ENCODE measurements around the gene TREML4.
"Not testable (repeated sequence)": the region's sequence is repeated elsewhere in the genome, so short reads cannot be mapped to it uniquely, and the experiment has no call there.

The TREML4 gene, protein sequence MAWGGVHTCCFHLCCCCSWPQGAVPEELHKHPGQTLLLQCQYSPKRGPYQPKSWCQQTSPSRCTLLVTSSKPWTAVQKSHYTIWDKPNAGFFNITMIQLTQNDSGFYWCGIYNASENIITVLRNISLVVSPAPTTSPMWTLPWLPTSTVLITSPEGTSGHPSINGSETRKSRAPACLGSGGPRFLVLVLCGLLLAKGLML

DNA sequence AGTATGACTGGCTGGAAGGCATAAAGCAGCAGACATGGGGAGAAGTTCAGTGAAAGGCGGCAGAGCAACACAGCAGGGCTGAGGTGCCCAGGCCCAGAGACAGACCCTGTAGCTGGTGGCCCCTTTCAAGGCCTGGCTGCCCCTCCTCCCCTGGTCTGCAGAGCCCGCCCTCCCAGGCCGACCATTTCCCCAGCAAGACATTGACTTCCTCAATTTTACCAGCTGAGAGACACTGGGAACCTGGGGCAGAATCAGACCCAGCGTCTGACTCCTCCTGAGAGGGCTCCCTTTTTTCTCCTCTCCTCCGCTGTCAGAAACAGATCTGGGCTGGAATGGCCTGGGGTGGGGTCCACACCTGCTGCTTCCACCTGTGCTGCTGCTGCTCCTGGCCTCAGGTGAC is at the start of gene TREML4:
Gene TREML4, plus strand, starts transcription at position 254 of the 400 bp plus-strand sequence. Its CDS starts 79 bp downstream, at position 333.
- no peak for DNase-seq

DNA sequence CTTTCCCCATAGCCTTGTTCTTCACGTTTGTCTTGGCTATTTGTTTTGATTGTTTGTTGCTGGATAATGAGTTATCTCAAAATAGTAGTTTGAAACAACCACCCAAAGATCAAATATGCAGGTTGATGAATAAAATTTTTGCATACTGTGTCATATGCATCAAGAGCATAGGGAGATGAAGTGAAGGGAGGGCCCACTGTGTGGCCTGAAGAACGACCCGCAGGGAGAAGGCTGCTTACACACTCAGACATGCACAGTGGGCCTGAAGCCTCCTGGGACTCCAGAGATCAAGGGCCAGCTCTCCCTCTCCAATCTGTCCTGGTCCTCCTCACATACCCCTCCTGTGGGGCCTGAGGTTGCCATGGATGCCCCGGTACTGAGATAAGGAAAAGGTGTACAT is 49.0 kb upstream of the TREML4 start:
- DNase-seq = no peak

DNA sequence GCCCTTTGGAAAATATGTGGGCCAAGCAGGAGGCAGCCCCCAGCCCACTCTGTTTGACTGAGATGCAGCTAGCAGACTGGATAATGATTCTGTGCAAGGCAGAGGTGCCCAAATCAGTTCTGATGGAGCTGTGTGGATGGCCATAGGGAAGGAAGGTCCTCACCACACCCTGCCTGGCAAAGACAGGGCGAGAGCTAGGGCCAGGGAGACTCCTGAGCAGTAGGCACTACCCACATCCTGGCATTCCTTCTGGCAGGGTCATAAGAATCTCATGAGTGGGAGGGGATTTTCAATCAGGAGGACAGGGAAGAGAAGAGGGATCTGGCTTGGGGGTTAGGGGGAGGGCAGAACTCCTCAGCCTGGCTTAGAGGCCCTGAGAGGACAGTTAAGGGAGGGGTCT is 46.6 kb upstream of the TREML4 start:
- no peak for DNase-seq

DNA sequence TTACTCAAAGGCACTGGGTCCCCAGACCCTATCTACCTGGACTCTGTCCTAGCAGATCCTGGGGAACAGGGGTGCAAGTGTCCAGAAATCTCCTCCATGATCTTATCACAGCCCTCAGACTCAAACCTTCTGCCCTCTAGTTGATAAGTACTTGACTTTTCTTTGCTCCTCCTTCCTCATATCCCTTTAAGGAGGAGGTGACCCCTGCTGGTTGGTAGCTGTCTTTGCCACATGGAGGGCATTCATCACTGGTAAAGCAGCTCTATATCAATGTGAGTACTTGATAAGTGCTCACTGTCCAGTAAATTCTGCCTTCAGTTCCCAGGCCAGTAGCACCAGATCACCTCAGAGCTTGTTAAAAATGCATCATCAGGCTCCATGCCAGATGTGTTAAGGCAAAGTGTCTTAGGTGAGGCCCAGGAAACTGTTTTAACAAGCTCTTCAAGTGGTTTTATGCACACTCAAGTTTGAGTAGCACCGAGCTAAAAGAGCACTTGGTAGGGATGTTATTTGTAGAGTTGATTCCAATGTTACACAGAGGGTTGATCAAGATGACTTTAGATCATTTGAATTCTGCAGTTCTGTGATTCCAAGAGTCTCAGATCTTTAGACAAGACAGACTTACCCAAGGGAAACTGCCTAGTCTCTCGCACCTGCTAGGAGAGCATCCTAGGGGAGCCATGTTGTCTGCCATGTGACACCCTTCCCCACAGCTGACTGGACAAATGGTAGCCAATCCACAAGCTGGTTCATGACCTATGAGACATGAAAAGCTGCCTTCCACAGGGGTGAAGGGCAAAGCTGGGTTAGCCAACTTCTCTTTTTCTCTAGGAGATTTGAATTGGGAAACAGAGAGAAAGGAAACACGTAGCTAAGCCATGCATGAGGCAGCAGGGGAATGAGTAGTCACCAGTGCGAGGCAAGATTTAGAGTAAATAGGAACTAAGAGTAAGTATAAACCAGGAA is 45.8 kb upstream of the TREML4 start:
- peak; percentile 72 for DNase-seq

DNA sequence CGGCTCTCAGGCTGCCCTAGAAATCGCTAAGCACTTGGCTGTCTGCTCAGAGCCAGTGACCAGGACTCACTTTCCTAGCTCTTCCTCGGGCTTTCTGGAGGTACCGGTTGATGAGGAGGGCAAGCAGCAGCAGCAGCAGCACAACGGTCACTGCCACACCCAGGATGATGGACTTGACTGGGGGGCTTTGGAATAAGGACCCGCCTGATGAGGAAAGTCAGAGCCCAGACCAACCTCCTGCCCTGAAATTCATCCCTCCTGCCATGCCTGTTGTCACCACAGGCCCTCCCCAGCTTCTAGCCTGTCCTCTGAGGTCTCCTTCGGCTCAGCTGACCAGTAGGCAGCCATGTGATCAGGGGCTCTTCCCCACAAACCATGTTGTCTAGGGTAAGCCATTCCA is 43.4 kb upstream of the TREML4 start:
- DNase-seq = no peak

DNA sequence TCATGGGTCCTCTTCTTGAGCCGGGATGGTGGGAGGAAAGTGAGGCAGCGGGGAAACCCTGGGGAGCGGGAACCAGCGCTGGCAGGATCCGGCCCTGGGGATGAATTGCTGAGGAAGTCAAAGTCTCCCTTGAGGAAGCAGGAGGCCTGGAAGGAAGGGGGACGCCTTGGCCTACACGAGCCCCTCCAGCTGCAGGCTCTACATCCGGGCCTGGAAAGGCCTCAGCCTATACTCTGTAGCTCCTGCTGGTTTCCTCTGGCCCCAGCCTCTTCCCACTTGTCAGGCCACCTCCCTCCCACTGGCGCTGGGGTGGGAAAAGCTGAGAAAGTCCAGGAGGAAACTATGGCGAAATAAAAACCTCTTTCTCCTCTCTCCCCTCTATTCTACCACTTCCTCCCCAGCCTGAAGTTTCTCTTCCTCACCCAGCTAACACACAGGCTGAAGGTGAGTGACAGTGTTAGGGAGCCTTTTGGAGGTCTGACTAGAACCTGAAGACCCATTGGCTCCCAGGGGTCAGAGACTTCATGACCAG is 42.1 kb upstream of the TREML4 start:
- no peak for DNase-seq

DNA sequence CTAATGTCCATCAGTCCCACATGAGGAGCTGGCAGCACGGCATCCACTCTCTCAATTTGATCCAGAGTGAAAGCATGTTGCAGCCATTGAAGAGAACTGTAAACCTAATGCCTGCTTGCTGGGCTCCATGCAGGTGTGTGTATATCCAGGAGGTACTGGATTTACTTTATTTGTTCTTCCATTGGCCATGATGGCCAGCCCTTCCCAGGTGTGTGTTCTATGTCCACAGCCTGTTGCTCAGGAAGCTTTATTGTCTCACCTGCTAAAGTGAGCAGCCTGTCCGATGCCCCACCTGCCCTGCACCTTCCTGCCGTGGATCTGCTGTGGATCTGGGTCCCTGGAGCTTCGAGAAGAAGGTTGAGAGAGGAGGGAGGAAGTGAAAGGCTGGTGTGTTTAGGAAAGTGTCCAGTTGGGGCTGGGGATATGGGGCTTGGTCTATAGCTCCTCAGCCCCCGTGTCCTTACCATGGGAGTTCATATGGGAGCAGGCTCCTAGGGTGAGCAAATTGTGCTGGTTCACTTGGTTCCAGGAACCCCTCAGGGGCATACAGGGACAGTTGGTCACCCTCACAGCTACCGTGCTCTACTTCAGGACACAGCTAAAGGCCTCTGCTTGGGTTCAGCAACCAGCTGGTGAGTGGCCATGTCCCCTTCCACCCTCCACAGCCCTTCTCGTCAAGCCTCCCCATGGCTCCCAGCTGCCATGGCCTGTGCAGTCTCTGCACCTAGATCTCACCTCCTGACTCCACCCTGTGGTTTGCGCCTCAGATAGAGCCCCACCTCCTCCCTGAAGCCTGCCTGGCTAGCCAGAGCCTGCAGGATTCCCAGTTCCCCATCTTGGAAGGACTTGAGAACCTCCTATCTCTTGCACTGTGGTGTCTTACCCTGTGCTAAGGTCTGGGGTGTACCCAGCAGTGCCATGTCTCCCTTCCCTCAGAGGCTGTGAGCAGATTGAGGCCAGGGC is 39.9 kb upstream of the TREML4 start:
- DNase-seq = peak; percentile 70

DNA sequence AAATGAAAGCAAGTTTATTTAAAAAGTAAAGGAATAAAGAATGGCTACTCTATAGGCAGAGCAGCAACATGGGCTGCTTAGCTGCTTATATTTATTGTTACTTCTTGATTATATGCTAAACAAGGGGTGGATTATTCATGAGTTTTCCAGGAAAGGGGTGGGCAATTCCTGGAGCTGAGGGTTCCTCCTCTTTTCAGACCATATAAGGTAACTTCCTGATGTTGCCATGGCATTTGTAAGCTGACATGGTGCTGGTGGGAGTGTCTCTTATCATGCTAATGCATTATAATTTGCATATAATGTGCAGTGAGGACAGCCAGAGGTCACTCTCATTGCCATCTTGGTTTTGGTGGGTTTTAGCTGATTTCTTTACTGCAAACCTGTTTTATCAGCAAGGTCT is 39.1 kb upstream of the TREML4 start:
- DNase-seq = not testable (repeated sequence)

DNA sequence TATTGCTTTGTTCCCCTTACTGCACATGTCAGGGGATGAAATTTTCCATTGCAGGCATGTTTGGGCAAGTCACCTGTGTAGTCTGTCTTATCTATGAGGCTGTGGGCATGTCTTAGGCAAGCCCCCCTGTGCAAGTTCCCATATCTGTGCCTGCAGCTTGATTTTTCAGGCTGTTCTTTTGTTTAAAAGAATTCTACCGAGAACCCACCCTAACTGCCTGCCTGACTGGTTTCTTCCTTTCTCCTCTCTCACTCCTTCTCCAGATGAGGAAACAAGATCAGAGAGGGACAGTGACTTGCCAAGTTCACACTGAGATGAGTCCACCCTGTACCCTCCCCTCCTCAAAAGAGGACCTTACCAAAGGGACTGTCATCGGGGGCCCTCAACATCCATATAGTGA is 38.2 kb upstream of the TREML4 start:
- no peak for DNase-seq

DNA sequence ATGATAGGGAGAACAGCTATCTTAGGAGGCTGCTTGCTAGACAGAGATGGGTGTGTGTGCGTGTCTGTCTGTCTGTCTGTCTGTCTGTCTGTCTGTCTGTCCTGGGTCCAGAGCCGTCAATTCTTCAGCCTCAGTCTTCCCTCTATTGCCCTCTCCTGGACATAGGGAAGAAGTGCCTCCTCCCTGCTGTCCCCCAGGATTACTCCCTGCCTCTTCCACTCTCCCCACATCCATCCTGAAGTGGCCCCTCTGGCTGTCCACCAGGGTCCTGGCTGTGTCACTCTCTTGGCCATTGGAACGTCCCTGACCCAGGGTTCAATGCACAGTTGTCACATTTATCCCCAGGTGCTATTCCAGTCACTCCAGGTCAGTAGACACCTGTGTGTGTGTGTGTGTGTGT is 37.4 kb upstream of the TREML4 start:
- no peak for DNase-seq

DNA sequence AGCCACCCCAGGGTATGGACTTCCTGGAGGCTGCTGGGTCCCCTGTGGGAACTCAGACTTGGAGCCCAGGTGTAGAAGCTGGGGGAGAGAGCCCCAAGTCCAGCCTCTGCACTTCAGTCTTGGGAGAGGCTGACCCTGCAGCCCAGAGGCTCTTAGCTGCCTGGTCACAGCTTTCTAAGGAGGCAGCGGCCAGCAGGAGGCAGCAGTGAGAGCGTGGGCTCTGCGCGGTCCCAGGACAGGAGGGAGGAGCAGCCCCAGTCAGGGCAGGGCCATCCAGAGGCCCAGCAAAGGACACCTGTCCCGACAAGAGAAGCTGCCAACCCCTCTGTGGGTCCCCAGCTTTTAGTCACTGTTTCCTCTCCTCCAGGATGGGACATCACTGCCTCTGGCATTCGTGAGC is 36.6 kb upstream of the TREML4 start:
- no peak for DNase-seq

DNA sequence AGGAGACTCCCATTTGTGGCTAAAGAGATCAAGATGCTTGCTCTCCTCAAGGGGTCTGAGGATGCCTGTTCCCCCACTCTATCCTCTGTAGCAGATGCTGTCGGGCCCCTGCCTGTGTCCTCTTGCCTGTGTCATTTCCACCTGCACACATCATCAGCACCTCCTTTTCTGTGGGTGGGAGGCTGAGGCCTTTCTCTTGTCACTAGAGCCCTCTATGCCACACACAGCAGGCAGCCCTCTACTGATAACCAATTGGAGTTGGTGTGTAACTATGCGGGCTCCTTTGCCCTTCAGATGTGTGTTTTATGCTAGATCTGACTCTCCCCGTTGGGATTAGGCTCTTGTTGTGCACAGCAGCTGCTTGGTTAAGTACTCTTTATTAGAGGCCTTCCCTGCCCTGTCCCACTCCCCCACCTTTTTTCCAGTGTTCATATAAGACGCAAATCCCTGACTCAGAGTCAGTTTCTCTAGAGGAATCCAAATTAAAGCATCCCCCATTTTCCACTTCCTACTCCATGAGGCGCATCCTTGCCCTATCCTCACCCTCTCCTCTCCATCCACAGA is 34.9 kb upstream of the TREML4 start:
- no peak for DNase-seq

DNA sequence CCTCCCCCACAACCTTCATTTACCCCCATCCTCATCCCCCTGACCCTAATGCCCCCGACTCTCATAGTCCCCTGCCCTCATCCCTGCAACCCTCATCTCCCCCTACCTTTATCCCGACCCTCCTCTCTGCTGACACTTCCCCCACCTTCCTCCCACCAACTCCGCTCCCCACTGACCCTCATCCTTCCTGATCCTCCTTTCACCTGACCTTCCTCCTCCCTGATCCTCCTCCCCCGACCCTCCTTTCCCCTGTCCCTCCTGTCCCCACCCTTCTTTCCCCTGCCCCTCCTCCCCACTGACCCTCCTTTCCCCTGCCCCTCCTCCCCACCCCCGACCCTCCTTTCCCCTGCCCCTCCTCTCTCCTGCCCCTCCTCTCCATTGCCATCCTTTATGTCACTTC is 34.3 kb upstream of the TREML4 start:
- DNase-seq = no peak

DNA sequence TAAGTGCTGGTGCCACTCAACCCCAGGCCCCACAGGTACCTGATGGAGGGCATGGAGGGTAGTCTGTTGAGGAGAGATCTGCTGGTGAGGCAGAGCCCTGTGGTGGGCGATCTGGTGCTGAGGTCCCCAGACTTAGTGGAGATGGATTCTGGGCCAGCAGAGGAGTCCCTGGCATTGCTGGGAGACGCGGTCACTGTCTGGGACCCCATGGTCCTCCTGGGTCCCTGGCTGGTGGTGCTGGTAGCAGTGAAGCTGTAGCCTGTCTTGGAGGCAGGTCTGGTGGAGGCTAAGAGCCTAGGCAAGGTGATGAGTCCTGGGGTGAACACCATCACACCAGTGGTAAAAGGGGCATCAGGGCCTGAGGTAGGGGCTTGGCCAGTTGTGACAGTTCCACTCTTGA is 33.8 kb upstream of the TREML4 start:
- DNase-seq = no peak

DNA sequence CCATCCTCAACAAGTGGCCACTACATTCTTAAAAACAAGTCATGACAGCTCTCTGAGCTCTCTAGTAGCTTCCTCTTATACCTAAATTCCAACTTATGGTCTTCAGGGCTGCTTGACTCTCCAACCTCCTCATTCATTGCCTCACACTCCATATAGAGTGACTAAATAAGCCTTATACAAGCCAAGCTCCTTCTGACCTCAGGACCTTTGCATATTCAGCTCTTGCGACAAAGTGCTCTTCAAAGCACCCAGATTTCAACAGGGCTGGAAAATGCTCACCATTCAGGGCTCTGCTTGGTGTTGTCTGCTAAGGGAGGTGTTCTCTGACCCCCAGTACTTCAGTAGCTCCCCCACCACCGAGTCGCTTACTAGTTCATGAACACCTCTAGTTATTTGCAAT is 30.9 kb upstream of the TREML4 start:
- no peak for DNase-seq

DNA sequence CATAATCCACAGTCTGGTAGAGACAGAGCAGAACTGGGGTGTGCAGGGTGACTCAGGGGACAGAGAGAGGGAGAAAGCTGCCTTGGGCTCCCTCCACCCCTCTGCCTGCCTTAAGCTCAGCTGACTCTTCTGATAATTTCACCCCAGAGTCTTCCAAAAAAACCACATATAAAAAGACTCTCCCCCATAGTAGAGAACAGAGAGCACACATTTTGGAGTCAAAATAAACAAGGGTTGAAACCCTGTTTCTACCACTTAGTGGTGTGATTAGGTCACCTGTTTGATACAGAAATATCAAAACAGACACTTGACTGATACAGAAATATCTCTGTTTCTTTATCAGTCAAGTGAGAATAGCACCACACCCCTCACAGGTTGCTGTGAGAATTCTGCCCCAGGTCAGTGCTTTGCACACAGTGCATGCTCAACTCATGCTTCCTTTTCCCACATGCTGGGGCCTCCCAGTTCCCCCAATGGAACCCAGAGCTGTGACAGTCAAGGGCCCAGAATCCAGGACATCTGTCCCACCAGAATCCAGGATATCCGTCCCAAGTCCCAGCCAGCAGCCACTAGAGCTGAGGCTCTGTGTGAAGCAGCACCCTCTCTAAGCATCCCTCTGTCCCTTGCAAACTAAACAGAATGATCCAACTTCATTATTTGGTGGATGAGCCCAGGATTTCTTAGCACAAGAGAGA is 28.4 kb upstream of the TREML4 start:
- DNase-seq = no peak

DNA sequence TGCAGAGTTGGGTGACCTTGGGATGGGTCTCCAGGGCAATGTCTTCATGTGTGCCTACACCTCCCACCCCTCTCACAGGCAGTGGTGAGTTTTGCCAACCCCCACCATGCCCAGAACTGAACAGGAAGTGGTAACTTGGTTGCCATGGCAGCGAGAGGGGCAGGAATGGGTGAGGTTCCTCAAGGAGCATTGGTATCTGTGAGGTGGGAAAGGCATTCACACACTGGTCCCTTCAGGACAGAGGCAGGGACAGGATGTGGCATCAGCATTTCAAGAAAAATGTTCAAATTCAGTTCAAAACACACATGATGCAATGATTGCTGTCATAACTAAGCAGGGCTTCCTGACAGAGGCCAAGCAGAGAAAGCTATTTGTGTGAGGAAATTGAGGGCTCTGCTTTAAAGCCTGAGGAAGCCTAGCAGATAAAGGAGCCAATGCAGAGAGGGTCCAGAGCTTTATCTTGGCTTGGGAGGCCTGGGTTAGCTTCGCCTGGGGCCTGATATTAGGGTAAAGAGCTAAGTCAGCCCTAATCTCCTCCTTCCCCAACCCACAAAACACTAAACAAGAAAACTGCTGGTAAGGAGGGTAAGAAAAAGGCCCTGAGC is 27.8 kb upstream of the TREML4 start:
- DNase-seq = no peak

DNA sequence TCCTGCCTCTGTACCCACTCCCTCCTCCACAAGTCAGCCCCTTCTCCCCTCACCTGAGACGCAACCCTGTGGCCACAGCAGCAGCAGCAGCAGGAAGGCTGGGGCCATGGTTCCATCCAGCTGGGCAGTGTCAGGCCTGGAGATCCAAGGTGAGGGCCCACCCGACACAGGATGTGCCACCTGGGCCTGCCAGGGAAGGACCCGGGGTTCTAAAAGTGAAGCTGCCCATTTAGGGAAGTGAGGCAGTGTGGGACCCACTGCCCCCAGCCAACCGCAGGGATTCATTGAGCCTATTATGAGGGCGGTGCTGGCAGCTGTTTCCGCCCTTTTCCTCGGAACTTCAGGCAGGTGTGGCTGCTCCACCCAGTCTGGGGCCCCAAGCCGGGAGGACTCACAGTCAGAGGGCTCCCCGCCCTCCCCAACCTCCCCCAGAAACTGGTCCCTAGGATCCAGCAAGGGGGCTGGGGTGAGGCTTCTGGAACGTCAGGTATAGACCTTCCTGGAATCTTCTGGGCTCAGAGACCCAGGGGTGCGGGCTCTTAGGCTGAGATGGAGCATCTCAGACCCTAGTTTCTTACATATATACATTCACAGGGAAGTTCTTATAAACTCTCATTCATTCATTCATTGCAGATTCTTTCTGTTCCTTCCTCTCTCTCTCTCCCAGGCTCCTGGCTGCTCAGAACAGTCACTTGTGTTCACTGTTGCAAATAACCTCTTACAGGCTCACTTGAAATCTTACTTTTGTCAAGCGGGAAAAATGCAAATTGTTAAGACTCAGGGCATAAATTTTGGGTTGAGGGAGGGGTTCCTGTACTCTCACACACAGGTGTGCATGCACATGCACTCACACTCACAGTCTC is 27.0 kb upstream of the TREML4 start, which contains the start of gene TREML2:
Gene TREML2, minus strand, starts transcription at position 249 of the 863 bp plus-strand sequence. Its CDS starts 141 bp downstream, at position 108.
- no peak for DNase-seq

DNA sequence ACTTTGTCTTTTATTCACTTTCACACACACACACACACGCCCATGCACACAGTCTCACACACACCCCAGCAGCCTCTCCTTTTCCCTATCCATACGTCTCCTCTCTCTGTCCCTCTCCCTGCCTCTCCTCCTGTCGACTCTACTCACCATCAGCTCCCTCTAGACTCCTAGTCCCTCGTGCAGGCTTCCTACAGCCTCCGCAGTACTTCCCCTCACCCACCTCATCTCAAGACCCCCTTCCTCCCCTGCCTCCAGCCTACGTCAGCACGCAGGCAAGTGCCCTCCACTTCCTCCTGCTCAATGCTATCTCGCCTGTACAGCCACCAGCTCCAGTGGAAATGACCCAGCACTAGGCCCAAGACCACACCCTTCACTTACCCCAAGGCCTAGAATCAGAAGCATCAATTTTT is 26.4 kb upstream of the TREML4 start:
- DNase-seq = no peak

DNA sequence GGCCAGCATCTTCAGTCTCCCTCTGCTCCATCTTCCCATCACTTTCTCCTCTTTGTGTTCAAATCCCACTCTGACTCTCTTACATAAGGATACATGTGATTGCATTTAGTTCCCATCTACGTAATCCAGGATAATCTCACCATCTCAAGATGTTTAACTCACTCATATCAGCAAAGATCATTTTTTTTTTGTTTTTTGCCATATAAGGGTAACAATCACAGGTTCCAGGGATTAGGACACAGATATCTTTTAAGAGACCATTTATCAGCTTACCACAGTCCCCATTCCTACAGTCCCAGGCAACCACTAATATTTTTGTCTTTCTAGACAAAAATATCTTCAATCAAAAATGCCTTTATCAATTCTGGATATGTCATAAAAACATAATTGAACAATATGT is 24.0 kb upstream of the TREML4 start:
- DNase-seq = no peak
